Measurements from ENCODE around the gene GFY. TPM values are rescaled to one million over a fixed set of nuclear protein-coding genes. Genes with fewer than 3 reads are reported as not detected.

Gene GFY
- total RNA-seq, 2 experiments from 2014 or later: not detected

GRCh38 chr19:49395581-49396407 is 29.4 kb upstream of the GFY start:
- H3K4me1 Mint-ChIP-seq (ENCODE audit: low read depth): peaks cover 19% of the 10 kb centered on the region
- POLR2A ChIA-PET: interaction anchor here (0.6 kb wide), 2 partner anchors 93 to 99 kb away, joined by 3 read pairs; no protein-coding TSS in a partner anchor
- intact Hi-C loops (cut with micrococcal nuclease): no loop called here
- H3K27ac Mint-ChIP-seq: no peak overlapping the region
- no peak overlapping the region for H3K4me3 Mint-ChIP-seq
- no peaks in the 10 kb centered on the region for H3K9me3 Mint-ChIP-seq
- no peaks in the 10 kb centered on the region for H3K36me3 Mint-ChIP-seq
- DNase-seq: no peak
- peaks cover 2% of the 10 kb centered on the region for H3K27me3 Mint-ChIP-seq
- CTCF ChIA-PET: interaction anchor here (1.2 to 1.7 kb wide), 2 partner anchors 34 to 47 kb away, joined by 4 to 5 read pairs; no protein-coding TSS in a partner anchor

DNA sequence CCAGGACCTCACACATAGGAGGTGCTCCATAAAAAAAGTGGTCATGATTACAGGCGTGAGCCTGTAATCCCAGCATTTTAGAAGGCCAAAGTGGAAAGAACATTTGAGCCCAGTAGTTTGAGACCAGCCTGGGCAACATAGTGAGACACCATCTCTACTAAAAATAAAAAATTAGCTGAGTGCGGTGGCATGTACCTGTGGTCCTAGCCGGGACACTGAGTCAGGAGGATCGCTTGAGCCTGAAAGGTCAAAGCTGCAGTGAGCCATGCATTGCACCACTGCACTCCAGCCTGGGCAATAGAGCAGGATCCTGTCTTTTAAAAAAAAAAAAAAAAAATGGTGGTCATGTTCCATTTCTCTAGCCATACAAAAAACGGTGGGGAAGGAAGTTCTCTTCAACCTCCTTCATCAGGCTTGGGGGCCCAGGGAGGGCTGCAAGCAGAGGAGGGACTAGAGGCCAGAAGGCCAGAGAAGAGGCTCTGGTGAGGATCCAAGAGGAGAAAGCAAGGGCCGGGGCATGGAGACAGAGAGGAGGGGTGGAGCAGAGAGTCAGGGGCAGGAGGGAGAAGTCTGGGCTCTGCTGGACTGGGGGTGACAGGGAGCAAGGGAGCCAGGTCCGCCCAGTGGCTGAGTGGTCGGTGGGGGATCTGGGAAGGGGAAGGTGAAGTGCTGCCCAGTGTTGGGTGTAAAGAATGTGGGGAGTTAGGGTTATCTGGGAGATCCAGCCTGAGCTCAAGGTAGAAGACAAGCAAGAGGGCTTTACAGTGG is 28.3 kb upstream of the GFY start:
- intact Hi-C loops (cut with micrococcal nuclease): no loop called here
- CTCF ChIA-PET: interaction anchor here (0.6 to 1.7 kb wide), 2 partner anchors 17 to 33 kb away, joined by 5 read pairs; no protein-coding TSS in a partner anchor
- Mint-ChIP-seq H3K4me3 (no peak overlapping the region), H3K4me1 (ENCODE audit: low read depth) (peaks cover 14% of the 10 kb centered on the region), H3K27ac (no peak overlapping the region), H3K27me3 (peaks cover 1% of the 10 kb centered on the region), H3K9me3 (no peaks in the 10 kb centered on the region), H3K36me3 (no peaks in the 10 kb centered on the region)
- no peak for DNase-seq
- POLR2A ChIA-PET: interaction anchor here (0.5 kb wide), 1 partner anchor 13 kb away, joined by 3 read pairs; no protein-coding TSS in a partner anchor

GRCh38 chr19:49398001-49398615 is 27.1 kb upstream of the GFY start:
- intact Hi-C loops (cut with micrococcal nuclease): no loop called here
- H3K4me3 Mint-ChIP-seq: no peak overlapping the region
- H3K27me3 Mint-ChIP-seq: no peaks in the 10 kb centered on the region
- H3K4me1 Mint-ChIP-seq (ENCODE audit: low read depth): peaks cover 11% of the 10 kb centered on the region
- POLR2A ChIA-PET: no interaction called here
- H3K9me3 Mint-ChIP-seq: no peaks in the 10 kb centered on the region
- H3K36me3 Mint-ChIP-seq: no peaks in the 10 kb centered on the region
- CTCF ChIA-PET: no interaction called here
- H3K27ac Mint-ChIP-seq: no peak overlapping the region
- no peak for DNase-seq

GRCh38 chr19:49398931-49399330 is 26.3 kb upstream of the GFY start:
- no peak overlapping the region for H3K4me3 Mint-ChIP-seq
- ChIA-PET CTCF (no interaction called here), POLR2A (no interaction called here)
- H3K9me3 Mint-ChIP-seq: no peaks in the 10 kb centered on the region
- intact Hi-C loops (cut with micrococcal nuclease): no loop called here
- DNase-seq: no peak
- H3K36me3 Mint-ChIP-seq: no peaks in the 10 kb centered on the region
- peaks cover 11% of the 10 kb centered on the region for H3K4me1 Mint-ChIP-seq (ENCODE audit: low read depth)
- H3K27ac Mint-ChIP-seq: no peak overlapping the region
- no peaks in the 10 kb centered on the region for H3K27me3 Mint-ChIP-seq

GRCh38 chr19:49400029-49400428 is 25.2 kb upstream of the GFY start:
- Mint-ChIP-seq H3K4me3 (no peak overlapping the region), H3K36me3 (no peaks in the 10 kb centered on the region), H3K9me3 (no peaks in the 10 kb centered on the region), H3K27ac (no peak overlapping the region), H3K27me3 (no peaks in the 10 kb centered on the region), H3K4me1 (ENCODE audit: low read depth) (peaks cover 11% of the 10 kb centered on the region)
- ChIA-PET CTCF (no interaction called here), POLR2A (no interaction called here)
- intact Hi-C loops (cut with micrococcal nuclease): no loop called here
- DNase-seq: no peak

DNA sequence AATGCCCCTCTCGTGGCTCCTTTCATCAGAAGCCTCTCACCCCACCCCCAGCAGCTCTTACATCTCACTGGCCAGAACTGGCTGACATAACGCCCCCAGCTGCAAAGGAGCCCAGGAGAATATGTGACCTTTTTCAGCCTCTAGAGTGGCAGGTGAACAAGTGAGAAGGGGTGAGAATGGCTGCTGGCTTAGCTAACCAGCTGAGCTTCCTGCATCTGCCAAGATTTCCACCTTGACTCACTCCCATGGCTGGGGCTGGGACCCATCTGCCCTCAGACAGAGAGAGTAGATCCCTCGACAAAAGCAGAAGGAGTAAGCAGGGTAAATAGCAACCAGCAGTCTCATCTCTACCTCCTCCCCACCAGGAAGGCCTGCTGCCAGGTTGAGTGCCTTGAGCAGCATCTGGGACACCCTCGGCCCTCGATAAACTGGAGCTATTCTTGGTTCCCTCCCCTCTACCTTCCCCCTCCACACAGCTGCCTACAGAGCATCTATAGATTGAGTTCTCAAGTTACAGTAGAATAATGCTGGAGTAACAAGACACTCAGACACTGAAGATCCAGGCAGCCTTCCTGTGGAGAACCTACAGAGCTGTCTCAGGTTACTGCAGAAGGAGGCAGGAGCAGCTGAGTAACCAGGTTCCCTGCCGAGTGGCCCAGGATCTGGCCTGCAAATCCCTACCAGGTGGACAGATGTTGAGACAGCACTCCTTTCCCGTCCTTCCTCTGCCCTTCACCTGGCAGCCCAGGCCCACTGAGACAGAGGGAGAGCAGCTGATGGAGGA is 21.6 kb upstream of the GFY start:
- H3K27me3 Mint-ChIP-seq: no peaks in the 10 kb centered on the region
- H3K36me3 Mint-ChIP-seq: no peaks in the 10 kb centered on the region
- peaks cover 18% of the 10 kb centered on the region for H3K4me1 Mint-ChIP-seq (ENCODE audit: low read depth)
- ChIA-PET POLR2A (no interaction called here), CTCF (interaction anchor here (1.6 kb wide), 1 partner anchor 11 kb away, joined by 4 read pairs; no protein-coding TSS in a partner anchor)
- no peak overlapping the region for H3K27ac Mint-ChIP-seq
- H3K9me3 Mint-ChIP-seq: no peaks in the 10 kb centered on the region
- no peak for DNase-seq
- intact Hi-C loops (cut with micrococcal nuclease): no loop called here
- no peak overlapping the region for H3K4me3 Mint-ChIP-seq

DNA sequence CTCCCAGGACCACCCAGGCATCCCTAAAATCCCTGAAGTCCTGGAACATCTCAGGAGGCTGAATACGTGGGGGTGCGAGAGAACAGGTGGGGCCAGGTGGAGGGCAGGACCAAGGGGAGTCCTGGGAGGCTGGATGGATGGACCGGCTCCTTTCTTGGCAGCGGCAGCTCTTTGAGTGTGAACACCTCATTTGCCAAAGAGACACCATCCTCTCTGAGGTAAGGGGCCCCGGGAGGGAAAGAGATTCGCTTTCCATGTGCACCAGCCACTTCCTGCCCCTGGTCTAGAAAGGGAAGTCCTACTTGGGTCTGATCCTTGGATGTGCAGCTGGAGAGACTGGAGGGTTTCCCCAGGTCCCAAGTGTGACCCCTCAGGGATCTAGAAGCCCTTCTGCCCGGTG is 18.1 kb upstream of the GFY start:
- ChIA-PET CTCF (interaction anchor here (0.7 to 2.0 kb wide), 3 partner anchors 9 to 66 kb away, joined by 3 to 17 read pairs (median 3); no protein-coding TSS in a partner anchor), POLR2A (no interaction called here)
- peaks cover 45% of the 10 kb centered on the region for H3K4me1 Mint-ChIP-seq (ENCODE audit: low read depth)
- no peaks in the 10 kb centered on the region for H3K27me3 Mint-ChIP-seq
- intact Hi-C loops (cut with micrococcal nuclease): no loop called here
- no peaks in the 10 kb centered on the region for H3K36me3 Mint-ChIP-seq
- DNase-seq: no peak
- no peak overlapping the region for H3K4me3 Mint-ChIP-seq
- H3K9me3 Mint-ChIP-seq: no peaks in the 10 kb centered on the region
- no peak overlapping the region for H3K27ac Mint-ChIP-seq

DNA sequence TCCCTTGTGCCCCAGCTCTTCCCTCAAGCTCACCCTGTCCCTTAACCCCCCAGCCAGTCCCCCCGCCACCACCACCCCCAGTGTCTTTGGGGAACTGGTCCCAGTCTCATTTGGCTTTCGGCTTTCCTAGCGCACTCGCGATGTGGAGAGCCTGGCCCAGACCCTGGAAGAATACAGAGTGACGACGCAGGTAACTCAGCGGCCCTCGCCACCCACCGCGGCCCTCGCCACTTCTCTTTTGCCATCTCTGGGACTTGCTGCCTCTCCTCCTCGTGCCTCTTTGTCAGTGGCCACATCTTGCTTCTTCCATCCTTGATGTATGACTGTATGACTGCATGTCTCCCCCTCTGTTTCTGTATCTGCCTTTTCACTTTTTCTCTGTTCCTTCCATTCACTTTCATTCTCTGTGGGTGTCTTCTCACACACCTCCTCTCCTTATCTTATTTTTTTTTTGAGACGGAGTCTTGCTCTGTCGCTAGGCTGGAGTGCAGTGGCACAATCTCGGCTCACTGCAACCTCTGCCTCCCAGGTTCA is 17.6 kb upstream of the GFY start:
- POLR2A ChIA-PET: no interaction called here
- Mint-ChIP-seq H3K36me3 (no peaks in the 10 kb centered on the region), H3K27me3 (no peaks in the 10 kb centered on the region), H3K9me3 (no peaks in the 10 kb centered on the region), H3K4me1 (ENCODE audit: low read depth) (peaks cover 47% of the 10 kb centered on the region), H3K4me3 (no peak overlapping the region), H3K27ac (no peak overlapping the region)
- DNase-seq: no peak
- intact Hi-C loops (cut with micrococcal nuclease): no loop called here
- CTCF ChIA-PET: interaction anchor here (1.4 to 2.0 kb wide), 2 partner anchors 16 to 66 kb away, joined by 3 to 17 read pairs; no protein-coding TSS in a partner anchor

DNA sequence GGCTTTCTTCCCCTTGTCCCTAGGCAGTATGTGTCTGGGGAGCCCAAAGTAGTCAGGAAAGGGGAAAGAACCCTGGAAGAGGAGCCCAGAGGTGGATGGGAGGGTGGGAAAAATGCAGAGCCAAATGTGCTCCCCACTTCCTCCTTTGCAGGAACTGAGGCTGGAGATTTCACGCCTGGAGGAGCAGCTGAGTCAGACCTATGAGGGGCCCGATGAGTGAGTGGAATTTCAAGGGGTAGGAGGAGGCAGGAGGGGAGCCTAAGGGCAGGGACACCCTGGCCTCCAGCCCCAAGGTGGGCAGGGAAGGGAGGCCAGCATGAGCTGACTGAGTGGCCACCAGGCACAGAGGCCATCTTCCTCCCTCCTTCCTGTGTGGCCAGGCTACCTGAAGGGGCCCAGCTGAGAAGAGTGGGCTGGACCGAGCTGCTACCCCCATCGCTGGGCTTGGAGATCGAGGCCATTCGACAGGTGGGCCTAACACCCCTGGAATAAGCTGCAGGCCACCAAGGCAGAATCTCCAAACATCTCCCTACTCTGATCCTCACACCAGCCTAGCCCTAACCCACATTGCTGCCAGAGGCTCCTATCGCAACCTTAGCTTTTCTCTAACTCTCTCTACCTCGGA is 16.3 kb upstream of the GFY start:
- Mint-ChIP-seq H3K36me3 (no peaks in the 10 kb centered on the region), H3K4me1 (ENCODE audit: low read depth) (peaks cover 47% of the 10 kb centered on the region), H3K27ac (peak overlapping the region; percentile 57), H3K4me3 (peak overlapping the region; percentile 44), H3K9me3 (no peaks in the 10 kb centered on the region), H3K27me3 (no peaks in the 10 kb centered on the region)
- ChIA-PET POLR2A (interaction anchor here (0.8 kb wide), 1 partner anchor 13 kb away, joined by 3 read pairs; no protein-coding TSS in a partner anchor), CTCF (interaction anchor here (1.1 to 1.5 kb wide), 3 partner anchors 15 to 18 kb away, joined by 3 to 8 read pairs (median 5); no protein-coding TSS in a partner anchor)
- no peak for DNase-seq
- intact Hi-C loops (cut with micrococcal nuclease): no loop called here

- Mint-ChIP-seq H3K27me3 (no peaks in the 10 kb centered on the region), H3K4me1 (ENCODE audit: low read depth) (peaks cover 47% of the 10 kb centered on the region)
- intact Hi-C loops (cut with micrococcal nuclease): no loop called here
Observed at GRCh38 chr19:49409441-49410029, 15.7 kb upstream of the GFY start.

More at GRCh38 chr19:49409441-49410029, 15.7 kb upstream of the GFY start:
- peak; percentile 43 for DNase-seq
- Mint-ChIP-seq H3K27ac (peak overlapping the region; percentile 57), H3K9me3 (no peaks in the 10 kb centered on the region), H3K36me3 (no peaks in the 10 kb centered on the region), H3K4me3 (peak overlapping the region; percentile 44)
- ChIA-PET CTCF (interaction anchor here (1.1 to 1.5 kb wide), 4 partner anchors 14 to 66 kb away, joined by 3 to 8 read pairs (median 4); no protein-coding TSS in a partner anchor), POLR2A (interaction anchor here (0.5 to 0.8 kb wide), 2 partner anchors 13 to 45 kb away, joined by 3 read pairs; no protein-coding TSS in a partner anchor)
